GM23248 (cell line): ENCODE data around the gene PKP1. TPM values are rescaled to one million over a fixed set of nuclear protein-coding genes. Genes with fewer than 3 reads are reported as not detected.

Experiments
- DNase-seq: peaks from one replicate; pipeline ENCODE4 v3.0.0-alpha.2; 2015
- H2AFZ ChIP-seq: fragments of 200-600 bp; sonication (generic); 2 replicates; pipeline ENCODE4 v1.6.1; 2016; ENCODE audit warnings: antibody characterized with exemption
- H3F3A ChIP-seq: fragments of 200-600 bp; sonication (generic); 2 replicates; pipeline ENCODE4 v1.6.1; 2016; ENCODE audit warnings: mild to moderate bottlenecking, antibody characterized with exemption, mixed run types; ENCODE audit not compliant: insufficient read depth
- H3K27ac ChIP-seq: fragments of 200-600 bp; sonication (generic); 2 replicates; pipeline ENCODE4 v1.5.1; 2016; ENCODE audit warnings: mild to moderate bottlenecking
- H3K27me3 ChIP-seq: fragments of 200-600 bp; sonication (generic); replicated peaks from 2 replicates; pipeline ENCODE4 v1.6.1; 2016; ENCODE audit warnings: mild to moderate bottlenecking; ENCODE audit not compliant: insufficient read depth
- H3K36me3 ChIP-seq: fragments of 200-600 bp; sonication (generic); 2 replicates; pipeline ENCODE4 v1.6.1; 2016; ENCODE audit warnings: low read depth, mild to moderate bottlenecking
- H3K4me1 ChIP-seq: fragments of 200-600 bp; sonication (generic); 2 replicates; pipeline ENCODE4 v1.6.1; 2016; ENCODE audit warnings: mild to moderate bottlenecking; ENCODE audit not compliant: insufficient read depth
- H3K4me2 ChIP-seq: fragments of 200-600 bp; sonication (generic); one replicate; pipeline ENCODE4 v1.6.1; 2016; ENCODE audit warnings: mild to moderate bottlenecking; ENCODE audit not compliant: unreplicated experiment
- H3K4me3 ChIP-seq: fragments of 200-600 bp; sonication (generic); 2 replicates; pipeline ENCODE4 v1.5.1; 2016; ENCODE audit warnings: mild to moderate bottlenecking
- H3K79me2 ChIP-seq: fragments of 200-600 bp; sonication (generic); 2 replicates; pipeline ENCODE4 v1.6.1; 2016; ENCODE audit warnings: mild to moderate bottlenecking; ENCODE audit not compliant: insufficient read depth
- H3K9ac ChIP-seq: fragments of 200-600 bp; sonication (generic); 2 replicates; pipeline ENCODE4 v1.6.1; 2016; ENCODE audit warnings: mild to moderate bottlenecking
- H3K9me2 ChIP-seq: fragments of 200-600 bp; sonication (generic); 2 replicates; pipeline ENCODE4 v1.6.1; 2016; ENCODE audit warnings: mixed run types, mild to moderate bottlenecking, moderate library complexity; ENCODE audit not compliant: insufficient read depth
- H3K9me3 ChIP-seq: fragments of 200-600 bp; sonication (generic); one replicate; pipeline ENCODE4 v1.6.1; 2017; ENCODE audit warnings: low read depth
- H4K20me1 ChIP-seq: fragments of 200-600 bp; sonication (generic); 2 replicates; pipeline ENCODE4 v1.6.0; 2016; ENCODE audit not compliant: insufficient read depth
- EZH2 ChIP-seq: fragments of 200-600 bp; sonication (generic); IDR thresholded peaks from 2 replicates; pipeline ENCODE4 v1.6.1; 2018; ENCODE audit warnings: antibody characterized with exemption, mild to moderate bottlenecking; ENCODE audit not compliant: insufficient read depth, poor library complexity, severe bottlenecking
- EZH2phosphoT487 ChIP-seq: fragments of 200-600 bp; sonication (generic); IDR thresholded peaks from 2 replicates; pipeline ENCODE4 v1.6.1; 2018; ENCODE audit warnings: antibody characterized with exemption, moderate library complexity, mild to moderate bottlenecking, low read depth; ENCODE audit not compliant: insufficient read depth
- WGBS, 2 experiments: methylation state at CpG; one replicate each; pipeline ENCODE4 v1.1.6; 2015 to 2017; ENCODE audit warnings: low lambda C conversion rate in 2 of 2, low coverage in 1 of 2; ENCODE audit errors: missing lambda C conversion rate in 2 of 2; 5-methylcytosine and 5-hydroxymethylcytosine counted together
- in situ Hi-C: fragments of 300-500 bp; cut with MboI; formaldehyde crosslinking; loops from 2 replicates; pipeline ENCODE4 v1.15.0; 2020
- polyA plus RNA-seq: library from polyadenylated mRNA; unstranded; fragments of >200 nt; fragmentation: Nextera tagmentation; extraction: Ambion mirVana; gene quantifications from 2 replicates; pipeline ENCODE4 v1.2.1, GENCODE V29; 2016
- total RNA-seq: library from RNA; depleted of rRNA; stranded (reverse); fragments of >200 nt; shearing (Covaris generic); gene quantifications from 2 replicates; pipeline ENCODE4 v1.2.3, GENCODE V29; 2014

PKP1 gene
- total and polyA plus RNA-seq, 2 experiments from 2014 or later: 0.15 to 0.43 TPM

DNA sequence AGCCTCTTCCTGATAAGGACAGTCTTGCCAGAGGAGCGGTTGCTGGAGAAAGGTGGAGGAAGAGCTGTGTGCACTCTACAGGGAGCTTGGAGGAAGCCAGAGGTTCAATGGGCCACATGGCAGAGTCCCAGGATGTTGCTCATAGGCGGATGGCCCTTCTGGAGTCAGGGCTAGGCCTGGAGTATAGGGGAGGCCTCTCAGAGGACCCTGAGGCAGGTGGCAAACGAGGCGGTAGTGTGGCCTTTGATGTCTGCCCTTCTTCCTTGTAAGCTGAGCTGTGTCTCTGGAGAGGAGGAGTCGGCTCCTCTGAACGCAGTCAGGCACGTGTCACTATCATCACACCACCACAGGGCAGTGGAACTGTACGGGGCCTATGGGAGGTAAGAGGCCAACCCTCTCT lies 8.6 kb downstream of the PKP1 start:
- H3K27me3 ChIP-seq: peaks cover 7% of the 10 kb centered on the region; the same call in 1 of the 2 replicates
- DNase-seq: no peak
- no peaks in the 10 kb centered on the region for H3K79me2 ChIP-seq
- no peak overlapping the region for H3K4me3 ChIP-seq
- in situ Hi-C loops: no loop called here
- H2AFZ ChIP-seq: no peak overlapping the region
- H3K4me2 ChIP-seq: no peak overlapping the region
- H3K9me3 ChIP-seq: no peaks in the 10 kb centered on the region
- TF ChIP-seq EZH2 (no peak), EZH2phosphoT487 (no peak)
- H4K20me1 ChIP-seq: no peaks in the 10 kb centered on the region
- peaks cover 16% of the 10 kb centered on the region for H3F3A ChIP-seq
- H3K36me3 ChIP-seq: no peaks in the 10 kb centered on the region
- no peak overlapping the region for H3K27ac ChIP-seq
- H3K9me2 ChIP-seq: no peaks in the 10 kb centered on the region
- WGBS, 2 experiments: 69 to 75% methylated on average over 8 of the region's 8 CpGs
- H3K4me1 ChIP-seq: peaks cover 24% of the 10 kb centered on the region
- H3K9ac ChIP-seq: no peak overlapping the region

DNA sequence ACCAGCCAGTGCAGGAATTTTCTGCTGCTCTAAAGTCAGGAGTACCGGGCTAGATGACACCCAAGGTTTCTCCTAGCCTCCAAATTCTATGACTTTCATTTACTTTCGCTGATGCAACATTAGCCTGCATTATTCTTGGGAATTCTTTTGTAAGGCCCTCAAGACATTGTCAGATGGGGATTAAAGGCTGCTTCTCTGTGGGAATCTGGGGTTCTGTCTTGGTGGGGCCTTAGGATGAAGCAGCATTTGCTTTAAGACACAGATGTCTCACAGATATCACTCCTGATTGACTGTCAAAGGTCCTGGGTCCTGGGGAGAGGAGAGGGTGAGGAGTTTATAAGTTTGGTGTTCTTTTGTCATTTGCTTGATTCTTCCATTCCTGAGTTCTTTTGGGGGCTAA lies 11.6 kb downstream of the PKP1 start:
- no peak overlapping the region for H2AFZ ChIP-seq
- H3F3A ChIP-seq: peaks cover 16% of the 10 kb centered on the region
- no peaks in the 10 kb centered on the region for H3K27me3 ChIP-seq
- no peak for DNase-seq
- no peaks in the 10 kb centered on the region for H4K20me1 ChIP-seq
- no peak overlapping the region for H3K27ac ChIP-seq
- no peak overlapping the region for H3K4me2 ChIP-seq
- TF ChIP-seq EZH2: no peak
- TF ChIP-seq EZH2phosphoT487: no peak
- H3K36me3 ChIP-seq: no peaks in the 10 kb centered on the region
- no peaks in the 10 kb centered on the region for H3K9me3 ChIP-seq
- no peaks in the 10 kb centered on the region for H3K9me2 ChIP-seq
- no peak overlapping the region for H3K9ac ChIP-seq
- no peak overlapping the region for H3K4me3 ChIP-seq
- 97 to 100% methylated on average over 2 of the region's 2 CpGs for WGBS, 2 experiments
- in situ Hi-C loops: no loop called here
- no peaks in the 10 kb centered on the region for H3K79me2 ChIP-seq
- peaks cover 24% of the 10 kb centered on the region for H3K4me1 ChIP-seq

DNA sequence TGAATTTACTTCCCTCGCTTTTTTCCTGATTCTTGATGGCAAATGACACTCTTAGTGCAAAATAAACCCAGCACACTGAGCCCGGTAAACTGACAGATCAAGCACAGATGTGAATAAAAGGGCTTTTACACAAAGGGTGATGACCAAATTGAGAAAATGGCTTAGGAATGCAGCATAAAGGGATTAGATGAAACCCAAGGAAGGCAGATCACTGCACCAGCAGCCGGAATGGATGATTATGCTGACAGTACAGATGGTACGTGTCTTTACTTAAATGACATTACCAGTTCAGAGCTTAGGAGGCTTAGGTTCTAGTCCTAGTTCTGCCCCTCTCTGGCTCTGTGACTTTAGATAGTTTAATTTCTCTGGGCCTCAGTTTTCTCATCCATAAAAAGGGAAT lies 12.0 kb downstream of the PKP1 start:
- H3K27ac ChIP-seq: no peak overlapping the region
- H3K9me2 ChIP-seq: no peaks in the 10 kb centered on the region
- no peaks in the 10 kb centered on the region for H3K9me3 ChIP-seq
- no peaks in the 10 kb centered on the region for H3K27me3 ChIP-seq
- in situ Hi-C loops: no loop called here
- peaks cover 27% of the 10 kb centered on the region for H3K4me1 ChIP-seq
- WGBS, 2 experiments: 59 to 72% methylated on average over 4 of the region's 4 CpGs
- no peak overlapping the region for H2AFZ ChIP-seq
- H3K9ac ChIP-seq: no peak overlapping the region
- TF ChIP-seq EZH2: no peak
- TF ChIP-seq EZH2phosphoT487: no peak
- no peak overlapping the region for H3K4me2 ChIP-seq
- no peak overlapping the region for H3K4me3 ChIP-seq
- peaks cover 16% of the 10 kb centered on the region for H3F3A ChIP-seq
- H3K79me2 ChIP-seq: no peaks in the 10 kb centered on the region
- no peaks in the 10 kb centered on the region for H4K20me1 ChIP-seq
- H3K36me3 ChIP-seq: no peaks in the 10 kb centered on the region
- peak; percentile 28 for DNase-seq

DNA sequence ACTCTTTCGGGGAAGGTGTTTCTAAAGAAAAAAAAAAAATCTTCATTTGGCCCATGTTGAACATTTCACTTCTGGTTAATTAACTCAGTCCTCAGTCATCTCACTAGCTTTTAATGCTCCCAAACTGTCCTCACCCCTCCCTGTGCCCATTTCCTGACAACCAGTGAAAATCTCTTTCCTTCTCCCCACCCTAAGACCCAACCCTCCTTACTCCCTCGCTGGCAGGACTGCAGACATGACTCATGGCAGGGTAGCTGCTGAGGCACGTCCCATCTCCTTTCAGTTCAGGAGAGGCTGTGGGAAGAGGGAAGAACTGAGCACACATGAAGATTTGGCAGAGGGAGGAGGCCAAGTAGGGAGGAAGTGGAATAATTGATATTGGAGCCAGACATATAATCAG lies 12.6 kb downstream of the PKP1 start:
- peak overlapping the region; percentile 44 for H3K4me2 ChIP-seq
- no peaks in the 10 kb centered on the region for H3K9me3 ChIP-seq
- H2AFZ ChIP-seq: no peak overlapping the region; the same call in 1 of the 2 replicates
- H4K20me1 ChIP-seq: no peaks in the 10 kb centered on the region
- H3K9ac ChIP-seq: no peak overlapping the region
- H3K9me2 ChIP-seq: no peaks in the 10 kb centered on the region
- no peaks in the 10 kb centered on the region for H3K36me3 ChIP-seq
- H3F3A ChIP-seq: peaks cover 16% of the 10 kb centered on the region
- in situ Hi-C loops: no loop called here
- H3K27ac ChIP-seq: peak overlapping the region; percentile 3; the same call in 1 of the 2 replicates
- H3K4me1 ChIP-seq: peaks cover 27% of the 10 kb centered on the region
- no peak overlapping the region for H3K4me3 ChIP-seq
- H3K79me2 ChIP-seq: no peaks in the 10 kb centered on the region
- peak; percentile 86 for DNase-seq
- H3K27me3 ChIP-seq: no peaks in the 10 kb centered on the region
- TF ChIP-seq EZH2: no peak
- no peak for TF ChIP-seq EZH2phosphoT487
- WGBS, 2 experiments: 32 to 36% methylated on average over 3 of the region's 3 CpGs

DNA sequence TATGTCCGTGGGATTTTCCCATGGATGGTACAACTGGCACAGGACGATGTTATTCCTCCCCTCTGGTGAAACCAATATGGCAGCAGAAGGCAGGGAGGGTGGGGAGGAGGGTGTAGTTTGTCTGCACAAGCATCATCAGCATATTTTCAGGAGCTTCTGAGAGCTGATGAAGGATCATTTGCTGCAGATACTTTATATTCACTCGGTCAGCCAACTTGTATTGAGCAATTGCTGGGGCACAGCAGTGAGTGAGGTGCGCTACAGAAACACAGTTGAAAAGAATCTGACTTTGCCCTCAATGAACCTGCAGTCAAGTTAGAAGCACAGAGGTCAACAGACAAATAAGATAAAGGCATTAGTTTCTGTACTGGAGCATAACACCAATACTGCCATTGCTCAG lies 13.0 kb downstream of the PKP1 start:
- Histone ChIP-seq H3K4me2 (peak overlapping the region; percentile 44), H3K79me2 (no peaks in the 10 kb centered on the region), H3K9me3 (no peaks in the 10 kb centered on the region), H3K4me3 (no peak overlapping the region), H2AFZ (no peak overlapping the region; the same call in 1 of the 2 replicates), H4K20me1 (no peaks in the 10 kb centered on the region), H3K36me3 (no peaks in the 10 kb centered on the region), H3F3A (peaks cover 16% of the 10 kb centered on the region), H3K9me2 (no peaks in the 10 kb centered on the region), H3K9ac (no peak overlapping the region), H3K27ac (peak overlapping the region; percentile 3; the same call in 1 of the 2 replicates), H3K27me3 (no peaks in the 10 kb centered on the region), H3K4me1 (peaks cover 27% of the 10 kb centered on the region)
- 19 to 22% methylated on average over 4 of the region's 4 CpGs for WGBS, 2 experiments
- peak; percentile 41 for DNase-seq
- no peak for TF ChIP-seq EZH2phosphoT487
- no peak for TF ChIP-seq EZH2
- in situ Hi-C loops: no loop called here
